HG02938 (cell line): Measurements from ENCODE around the gene OTX1.
A peak's percentile ranks its signal among the peaks of the same experiment; 100 is the strongest.

Experiments
- ATAC-seq: cut with Tn5 transposase; IDR thresholded peaks from one replicate; pipeline ENCODE4 v1.9.1; 2021; ENCODE audit warnings: mild to moderate bottlenecking, moderate library complexity; ENCODE audit not compliant: unreplicated experiment

OTX1 gene

GRCh38 chr2:63046961-63047320, 3.7 kb upstream of the OTX1 start:
- ATAC-seq: no peak

- no peak for ATAC-seq
Observed at GRCh38 chr2:63047321-63048279, 3.0 kb upstream of the OTX1 start.

- ATAC-seq: no peak
Observed at GRCh38 chr2:63048367-63049171, 2.1 kb upstream of the OTX1 start.

GRCh38 chr2:63049211-63049969, 1.2 kb upstream of the OTX1 start:
- ATAC-seq: no peak

GRCh38 chr2:63049970-63050333, 678 bp upstream of the OTX1 start:
- peak; percentile 23 for ATAC-seq

- no peak for ATAC-seq
Observed at GRCh38 chr2:63051042-63051794, 588 bp downstream of the OTX1 start.

GRCh38 chr2:63051795-63052333, 1.2 kb downstream of the OTX1 start:
- ATAC-seq: no peak

GRCh38 chr2:63052411-63053080, 1.9 kb downstream of the OTX1 start:
- no peak for ATAC-seq

- ATAC-seq: no peak
Observed at GRCh38 chr2:63053081-63053888, 2.7 kb downstream of the OTX1 start.

GRCh38 chr2:63053889-63054602, 3.4 kb downstream of the OTX1 start:
- ATAC-seq: no peak

- no peak for ATAC-seq
Observed at GRCh38 chr2:63054841-63055225, 4.2 kb downstream of the OTX1 start.

GRCh38 chr2:63055226-63056106, 4.8 kb downstream of the OTX1 start:
- ATAC-seq: no peak

- ATAC-seq: no peak
Observed at GRCh38 chr2:63056107-63057050, 5.7 kb downstream of the OTX1 start.

GRCh38 chr2:63057249-63058143, 6.9 kb downstream of the OTX1 start:
- ATAC-seq: no peak
